Activated CD4-positive, alpha-beta T cell treated with anti-CD3 and anti-CD28 coated beads for 24 hours (primary cell): ENCODE results near the gene PPIL1.

Source experiments
- DNase-seq, 2 donors: peaks; one replicate each; pipeline ENCODE4 v3.0.0-alpha.2; 2020; ENCODE audit warnings: low read depth in 2 of 2

Gene PPIL1

DNA sequence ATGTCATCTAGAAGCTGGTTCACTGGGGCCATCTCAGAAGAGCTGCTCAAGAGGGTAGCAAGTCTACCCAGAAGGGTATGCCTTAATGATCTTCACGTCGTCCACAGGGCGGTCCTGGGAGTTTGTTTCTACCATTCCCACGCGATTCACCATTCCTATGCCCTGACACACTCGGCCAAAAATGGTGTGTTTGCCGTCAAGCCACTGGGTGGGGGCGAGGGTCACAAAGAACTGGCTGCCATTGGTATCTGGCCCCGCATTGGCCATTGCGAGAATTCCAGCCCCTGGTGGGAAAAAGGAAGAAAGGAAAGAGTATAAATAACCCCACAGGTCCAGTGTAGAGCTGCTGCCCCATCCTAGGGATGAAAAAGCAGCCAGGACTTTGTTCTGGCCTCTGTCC lies 18.9 kb downstream of the PPIL1 start:
- DNase-seq = no peak

DNA sequence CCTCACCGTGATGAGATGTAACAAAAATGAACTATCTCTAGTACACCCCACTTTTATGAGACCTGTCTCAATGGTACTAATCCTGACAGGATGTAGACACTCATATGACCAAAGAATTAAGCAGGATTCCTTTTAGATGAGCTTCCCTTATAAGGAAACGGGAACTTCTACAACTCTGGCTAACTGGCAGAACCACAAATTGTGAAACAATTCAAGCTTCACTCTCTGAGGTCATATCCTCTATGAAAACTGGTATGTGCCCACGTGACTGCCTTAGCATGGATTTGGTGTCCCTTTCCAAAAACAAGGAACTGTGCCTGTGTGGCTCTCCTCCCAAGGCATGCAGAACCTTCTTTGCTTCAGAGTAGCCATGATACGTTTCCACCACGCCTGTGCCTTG lies 21.3 kb downstream of the PPIL1 start:
- no peak for DNase-seq

DNA sequence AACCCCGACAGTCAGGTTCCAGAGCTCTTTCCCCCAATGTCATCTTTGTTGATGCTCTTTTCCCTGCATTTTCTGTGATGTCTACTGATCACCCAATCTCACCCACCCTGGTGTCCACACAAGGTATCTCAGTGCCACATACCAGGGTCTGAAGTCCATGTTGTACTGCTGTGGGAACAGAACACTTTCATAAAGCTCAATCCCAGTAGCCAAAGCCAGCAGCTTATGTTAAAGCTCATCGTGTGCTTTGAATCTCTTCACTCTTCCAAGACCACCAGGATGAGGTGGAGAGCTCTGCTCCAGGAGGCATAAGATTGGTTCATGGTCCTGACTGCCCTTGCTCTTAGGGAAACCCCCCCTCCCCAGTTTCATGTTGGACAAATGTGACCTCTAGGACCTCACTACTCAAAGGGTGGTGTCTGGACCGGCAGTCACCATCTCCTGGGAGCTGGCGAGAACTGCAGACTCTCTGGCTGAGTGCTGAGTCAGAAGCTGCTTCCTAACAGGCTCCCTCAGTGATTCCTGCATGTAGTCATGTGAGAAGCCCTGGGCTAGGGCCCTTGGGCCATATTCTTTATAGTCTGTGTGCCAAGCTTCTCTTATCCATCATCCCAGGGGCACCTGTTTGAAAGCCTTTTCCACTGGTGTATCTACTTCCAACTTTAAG lies 22.0 kb downstream of the PPIL1 start:
- DNase-seq = no peak

DNA sequence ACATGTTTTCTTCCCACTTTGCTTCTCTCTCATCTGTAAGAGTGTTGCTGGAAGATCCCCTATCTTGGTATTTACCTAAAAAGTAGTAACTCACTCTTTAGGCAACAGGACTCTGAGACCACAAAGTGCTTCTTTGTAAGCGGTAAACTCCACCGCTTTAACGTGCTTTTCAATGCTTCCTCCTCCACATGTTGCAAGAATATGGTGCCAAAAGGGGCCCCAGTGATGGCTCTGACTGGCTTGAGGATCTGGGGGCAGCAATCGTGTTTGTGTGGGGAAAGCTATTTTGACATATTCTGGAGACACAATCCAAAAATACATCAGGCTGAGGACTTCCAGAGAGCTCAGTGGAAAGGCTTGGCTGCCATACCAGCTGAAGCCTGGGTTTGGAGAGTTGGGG lies 23.0 kb downstream of the PPIL1 start:
- DNase-seq = no peak

DNA sequence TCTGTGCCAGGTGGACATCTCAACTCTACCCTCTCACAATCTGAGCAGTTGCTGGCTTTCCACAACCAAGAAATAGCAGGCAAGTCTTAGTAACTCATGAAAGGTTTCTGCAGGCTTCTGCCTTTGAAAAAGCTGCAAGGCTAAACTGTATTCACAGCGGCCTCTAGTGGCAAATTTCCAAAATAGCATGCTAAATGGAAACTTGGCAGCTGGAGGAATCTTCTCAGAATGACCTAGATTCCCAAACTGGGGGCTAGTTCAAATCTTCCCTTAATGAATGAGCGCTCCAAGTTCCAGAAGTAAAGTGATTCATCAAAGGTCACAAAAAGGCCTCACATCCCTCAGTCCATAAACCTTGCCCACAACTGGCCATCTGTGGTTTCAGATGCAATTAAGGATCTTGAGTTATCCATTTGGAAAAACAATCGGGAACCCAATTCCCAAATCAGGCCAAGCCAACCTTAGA lies 23.4 kb downstream of the PPIL1 start:
- DNase-seq = no peak

DNA sequence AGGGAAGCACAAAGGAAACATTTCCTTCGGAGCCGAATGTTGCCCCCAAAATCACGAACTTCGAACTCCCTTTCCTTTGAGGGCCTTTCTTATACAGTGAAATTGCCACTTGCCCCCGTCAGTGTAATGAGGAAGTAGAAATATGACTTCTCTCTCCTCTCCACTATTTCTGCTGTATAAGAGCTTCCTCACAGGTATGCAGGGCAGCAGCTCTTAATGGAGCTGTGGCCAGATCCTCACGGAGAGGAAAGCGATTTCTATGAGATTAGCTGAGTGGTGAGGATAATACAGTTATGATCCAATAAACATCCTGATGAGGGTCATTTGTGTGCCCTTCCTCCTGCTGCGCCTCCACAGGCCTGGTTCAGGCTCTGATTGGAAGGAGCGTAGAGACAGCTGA lies 24.6 kb downstream of the PPIL1 start:
- no peak for DNase-seq

DNA sequence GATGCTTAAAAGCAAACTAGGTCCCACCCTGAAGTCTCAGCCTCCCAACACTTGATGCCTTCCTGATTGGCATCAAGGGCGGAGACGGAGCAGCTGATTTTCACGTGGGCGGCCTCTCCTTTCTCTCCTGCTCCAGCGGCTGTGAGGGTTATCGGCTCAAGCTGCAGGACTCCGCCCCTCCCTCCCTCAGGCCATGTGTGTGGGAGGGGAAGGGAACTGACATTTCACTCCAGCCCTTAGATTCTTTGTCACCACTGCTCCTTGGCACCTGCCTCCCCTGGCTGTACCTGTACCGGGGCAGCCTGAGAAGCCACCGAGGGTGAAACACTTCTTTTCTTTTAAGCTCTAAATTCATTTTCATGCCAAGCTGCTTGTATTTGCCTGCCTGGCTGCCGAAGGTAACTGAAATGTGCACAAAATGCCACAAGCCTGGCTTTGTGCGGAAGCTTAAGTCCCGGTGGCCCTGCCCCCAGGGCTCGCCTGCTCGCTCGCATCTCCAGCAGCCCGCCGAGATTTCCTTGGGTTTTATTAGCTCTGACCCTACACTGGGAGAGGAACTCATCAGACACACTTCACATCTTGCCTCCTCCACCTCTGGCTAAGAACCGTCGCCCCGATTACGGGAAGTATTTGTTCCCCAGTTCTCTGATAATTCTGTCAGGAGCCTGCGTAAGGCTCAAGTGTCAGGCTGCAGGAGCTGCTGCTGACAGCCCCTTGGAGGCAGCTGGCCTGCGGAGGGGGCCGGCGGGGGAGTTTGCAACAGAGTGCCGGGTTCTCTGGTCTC lies 25.8 kb downstream of the PPIL1 start:
- DNase-seq = no peak

DNA sequence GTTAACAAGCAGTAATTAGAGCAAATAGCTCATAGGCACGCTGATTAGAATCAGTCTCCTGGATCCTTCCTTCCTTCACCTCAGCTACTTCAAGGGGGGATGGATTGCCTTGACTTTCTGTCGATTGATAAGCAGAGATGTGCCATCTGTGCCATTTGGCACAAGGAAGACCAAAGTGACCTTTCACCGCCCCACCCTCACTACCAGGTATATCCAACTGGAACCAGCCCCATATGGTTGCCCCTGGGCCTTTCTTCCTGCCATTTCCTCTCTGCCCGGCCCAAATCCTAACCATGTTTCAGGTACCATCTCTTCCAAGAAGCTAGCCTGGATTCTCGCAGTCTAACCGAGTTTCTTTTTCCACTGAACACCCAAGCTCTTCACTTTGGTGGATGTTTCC lies 26.6 kb downstream of the PPIL1 start:
- no peak for DNase-seq

DNA sequence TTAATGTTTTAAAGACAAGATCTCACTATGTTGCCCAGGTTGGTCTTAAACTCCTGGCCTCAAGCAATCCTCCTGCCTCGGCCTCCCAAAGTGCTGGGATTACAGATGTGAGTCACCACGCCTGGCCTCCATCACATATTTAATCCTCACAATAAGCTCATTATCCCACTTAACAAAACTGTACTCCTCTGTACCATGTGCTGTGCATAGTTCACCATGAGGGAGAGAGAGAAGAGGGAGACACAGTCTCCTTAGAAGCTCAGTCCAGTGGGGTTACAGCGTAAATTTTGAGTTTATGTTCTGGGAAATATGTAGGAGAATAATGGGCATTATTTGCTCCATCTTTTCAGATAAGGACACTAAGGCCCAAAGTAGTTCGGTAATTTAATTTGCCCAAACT lies 27.5 kb downstream of the PPIL1 start:
- DNase-seq = no peak

DNA sequence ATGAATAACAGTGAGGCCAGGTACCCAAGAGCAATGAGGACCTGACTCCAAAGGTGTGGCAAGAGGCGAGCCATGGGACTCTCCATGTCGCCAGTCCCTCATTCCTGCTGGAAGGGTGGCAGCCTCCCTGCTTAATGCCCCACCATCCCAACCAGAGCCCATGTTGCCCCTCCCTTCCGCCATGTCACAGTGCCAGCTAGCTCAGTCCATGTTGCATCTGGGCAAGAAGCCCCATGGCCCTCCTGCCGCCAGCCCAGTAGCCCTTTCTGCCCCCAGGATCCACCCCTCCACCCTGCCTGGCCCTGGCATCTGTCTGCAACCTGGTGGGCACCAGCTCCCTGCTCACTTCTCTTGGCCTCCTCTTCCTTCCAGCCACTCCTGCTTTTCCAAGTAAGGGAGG lies 29.4 kb downstream of the PPIL1 start:
- DNase-seq = no peak

DNA sequence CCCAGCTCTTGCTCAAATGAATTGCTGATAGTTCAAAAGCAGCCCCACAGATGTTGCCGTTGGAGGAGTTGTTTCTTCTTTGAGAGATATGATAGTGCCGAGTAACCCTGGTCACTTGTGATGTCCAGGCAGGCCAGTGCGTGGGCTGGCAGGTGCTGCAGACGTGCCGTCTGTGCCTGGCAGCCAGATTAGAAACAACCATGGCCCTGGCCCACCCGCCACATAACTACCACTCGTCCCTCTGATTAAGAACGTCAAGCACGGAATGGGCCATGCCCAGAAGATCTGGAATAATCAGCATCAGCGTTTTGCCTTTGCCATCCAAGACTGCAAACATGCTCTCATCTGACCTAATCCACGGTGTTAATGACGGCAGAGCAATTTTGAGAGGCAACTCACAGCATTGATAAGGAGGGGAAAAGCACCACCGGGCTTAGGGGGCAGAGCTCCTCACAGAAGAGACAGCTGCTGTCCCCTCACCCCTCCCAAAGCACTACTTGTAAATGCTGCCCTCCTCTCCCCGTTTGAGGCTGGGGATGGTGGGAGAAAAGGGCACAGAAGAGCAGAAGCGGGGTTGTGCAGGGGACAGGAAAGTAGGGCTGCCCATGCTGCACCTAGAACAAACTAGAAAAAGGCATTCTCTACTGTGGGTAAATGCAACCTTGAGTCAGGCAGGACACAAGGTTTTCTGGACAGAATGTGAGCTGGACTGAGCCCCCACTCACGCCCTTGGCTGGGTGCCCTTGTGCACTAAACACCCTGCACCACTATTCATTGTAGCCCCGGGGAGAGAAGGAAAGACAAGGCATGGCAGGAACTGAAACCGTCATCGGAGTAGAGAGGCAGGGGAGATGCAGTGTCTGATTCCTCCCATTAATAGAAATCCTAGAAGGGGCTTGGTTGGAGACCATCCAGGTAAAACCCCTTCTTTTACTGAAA lies 30.1 kb downstream of the PPIL1 start:
- no peak for DNase-seq

DNA sequence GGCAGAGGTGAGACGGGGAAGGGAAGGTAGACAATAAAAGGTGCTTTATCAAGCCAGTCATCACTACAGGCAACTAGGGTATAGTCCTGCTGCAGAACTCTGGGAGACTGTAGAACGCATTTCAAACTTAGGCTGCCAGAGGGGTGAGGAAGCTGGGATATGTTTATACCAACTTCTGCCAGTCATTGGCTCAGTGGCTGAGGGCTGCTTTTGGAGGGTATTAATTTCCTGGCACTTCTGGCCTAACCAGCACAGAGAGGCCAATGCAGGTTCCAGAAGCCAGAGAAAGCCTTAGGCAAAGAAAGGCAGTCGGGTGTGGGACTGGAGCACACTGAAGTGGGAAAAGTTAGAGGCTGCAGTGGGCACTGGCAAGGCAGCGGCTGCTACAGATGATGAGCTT lies 31.4 kb downstream of the PPIL1 start:
- DNase-seq = no peak

DNA sequence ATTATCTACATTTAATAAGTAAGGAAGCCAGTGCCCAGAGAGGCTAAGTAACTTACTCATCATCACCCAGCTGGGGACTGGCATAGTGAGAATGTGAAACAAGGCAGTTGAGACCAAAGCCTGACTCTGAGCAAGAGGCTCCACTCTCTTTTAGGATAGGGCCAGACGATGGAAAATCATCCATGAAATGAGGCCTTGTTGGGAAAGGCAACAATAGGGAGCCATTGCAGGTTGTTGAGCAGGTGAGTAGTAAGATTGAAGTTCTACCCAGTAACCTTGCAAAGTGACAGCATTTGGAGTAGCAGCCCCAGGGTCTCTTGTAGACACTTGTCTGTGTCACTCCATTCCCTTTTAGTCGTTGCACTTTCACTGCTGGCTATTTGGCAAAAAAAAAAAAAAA lies 32.8 kb downstream of the PPIL1 start:
- DNase-seq = no peak

DNA sequence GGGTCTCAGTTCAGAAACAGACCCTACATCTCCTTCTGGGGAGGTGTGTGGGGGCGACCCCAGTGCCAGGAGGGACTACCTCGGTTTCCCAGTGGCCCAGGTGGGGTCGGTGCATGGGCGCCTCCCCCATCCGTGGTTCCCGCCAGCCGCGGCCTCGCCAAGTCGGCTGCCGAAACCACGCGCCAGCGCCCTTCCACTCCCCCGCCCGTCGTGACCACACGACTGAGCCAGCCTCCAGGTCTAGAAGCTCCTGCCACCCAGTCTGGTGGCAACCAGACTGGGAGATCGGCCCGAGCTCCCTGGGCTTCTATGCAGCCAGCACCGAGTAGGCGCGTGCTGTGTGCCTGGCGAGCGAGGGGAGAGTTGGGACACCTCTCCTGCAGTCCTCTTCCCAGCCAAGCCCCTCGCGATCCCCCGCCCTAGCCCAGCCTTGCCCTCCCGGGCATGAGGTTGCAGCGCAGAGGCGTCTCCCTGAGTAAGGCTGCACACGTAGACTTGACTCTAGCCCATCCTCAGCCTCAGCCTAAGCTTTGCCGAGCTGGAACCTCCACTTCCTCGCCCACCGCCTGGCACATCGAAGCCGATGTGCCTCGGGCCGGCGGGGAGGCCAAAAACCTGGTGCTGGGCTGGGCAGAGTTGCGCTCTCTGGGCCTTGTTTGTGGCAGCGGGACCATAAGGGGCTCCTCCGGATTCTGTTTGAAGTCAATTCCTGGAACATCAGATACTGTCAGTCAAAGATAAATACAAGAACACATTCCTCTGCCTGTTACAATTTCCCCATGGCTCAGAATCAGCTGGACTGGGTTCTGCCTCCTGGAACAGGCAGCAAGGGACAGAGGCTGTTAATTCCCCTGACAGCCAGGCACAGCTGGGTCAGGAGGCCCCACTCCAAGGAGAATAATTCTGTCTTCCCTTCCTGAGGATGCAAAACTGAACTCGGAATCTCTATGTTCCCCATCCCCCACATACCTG lies 33.9 kb downstream of the PPIL1 start:
- no peak for DNase-seq

DNA sequence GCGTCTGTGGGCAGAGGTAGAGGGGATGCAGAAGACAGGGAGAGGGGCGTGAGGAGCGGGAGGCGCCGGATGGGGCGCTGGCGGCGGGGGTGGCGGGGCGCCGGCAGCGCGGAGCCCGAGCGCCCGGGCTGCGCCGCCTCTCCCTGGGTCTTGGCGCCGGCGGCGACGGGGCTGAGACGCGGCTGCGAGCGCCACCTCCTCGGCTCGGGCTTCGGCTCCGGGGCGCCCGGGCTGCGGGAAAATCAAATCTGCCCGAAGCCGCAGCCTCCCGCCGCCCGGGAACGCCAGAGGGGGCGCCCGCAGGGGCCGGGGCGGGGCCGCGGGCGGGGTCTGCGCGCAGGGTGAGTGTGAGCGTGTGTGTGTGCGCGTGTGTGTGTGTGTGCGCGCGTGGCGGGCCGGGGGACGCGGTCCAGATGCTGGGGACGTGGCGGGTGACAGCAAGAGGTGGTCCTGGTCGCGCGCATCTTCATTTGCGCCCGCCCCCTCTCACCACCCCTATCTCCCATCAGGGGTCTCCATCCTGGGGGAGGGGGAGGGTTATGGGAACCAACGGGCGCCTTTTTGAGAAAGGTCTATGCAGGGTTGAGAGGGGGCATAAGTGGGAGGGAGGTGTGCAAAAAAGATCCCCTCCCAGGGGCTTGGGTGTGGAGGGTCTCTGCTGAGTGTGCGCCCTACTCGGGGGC lies 34.7 kb downstream of the PPIL1 start:
- peak in 1 of 2 donors; percentile 31 for DNase-seq

DNA sequence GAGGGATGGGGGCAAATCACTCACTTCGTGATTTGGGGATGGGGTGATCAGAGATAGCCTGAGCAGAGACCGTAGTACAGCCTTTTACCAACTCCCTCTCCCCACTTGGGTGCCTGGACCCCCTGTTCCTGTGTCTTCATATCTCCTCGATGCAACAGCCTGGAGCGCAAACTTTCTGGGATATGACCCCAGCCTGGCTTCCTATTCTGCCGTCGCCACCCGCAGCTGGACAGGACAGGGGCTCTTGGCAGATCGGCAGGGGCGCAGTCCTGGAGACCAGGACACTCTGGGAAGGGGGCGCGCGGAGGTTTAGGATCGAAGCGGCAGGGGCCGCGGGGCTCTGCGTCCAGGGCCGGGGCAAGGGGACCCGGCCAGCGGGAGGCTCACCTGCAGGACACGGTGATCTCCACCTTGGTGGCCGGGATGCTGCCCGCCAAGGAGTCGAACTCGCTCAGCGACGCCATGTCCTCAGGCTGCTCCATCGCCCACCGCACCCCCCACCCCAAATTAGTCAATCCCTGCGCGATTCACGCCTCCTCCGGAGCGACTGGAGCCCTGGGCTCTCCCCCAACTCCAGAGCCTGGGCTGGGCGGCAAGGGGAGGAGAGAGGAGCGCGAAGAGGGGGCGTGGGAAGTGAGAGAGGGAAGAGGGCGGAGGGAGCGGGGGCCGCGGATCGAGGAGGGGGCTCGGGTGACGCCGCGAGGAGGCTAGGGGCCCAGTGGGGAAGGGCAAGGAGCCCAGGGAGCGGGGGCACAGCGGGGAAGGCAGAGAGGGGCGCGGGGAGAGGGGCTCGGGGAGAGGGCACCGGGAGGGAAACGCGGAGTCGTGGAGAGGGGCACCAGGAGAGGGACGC lies 35.5 kb downstream of the PPIL1 start, which contains the start of gene CPNE5:
Gene CPNE5 (minus strand): TSS at position 549 of the 853 bp plus-strand sequence. CDS start 67 bp downstream, at position 482.
- DNase-seq = no peak

DNA sequence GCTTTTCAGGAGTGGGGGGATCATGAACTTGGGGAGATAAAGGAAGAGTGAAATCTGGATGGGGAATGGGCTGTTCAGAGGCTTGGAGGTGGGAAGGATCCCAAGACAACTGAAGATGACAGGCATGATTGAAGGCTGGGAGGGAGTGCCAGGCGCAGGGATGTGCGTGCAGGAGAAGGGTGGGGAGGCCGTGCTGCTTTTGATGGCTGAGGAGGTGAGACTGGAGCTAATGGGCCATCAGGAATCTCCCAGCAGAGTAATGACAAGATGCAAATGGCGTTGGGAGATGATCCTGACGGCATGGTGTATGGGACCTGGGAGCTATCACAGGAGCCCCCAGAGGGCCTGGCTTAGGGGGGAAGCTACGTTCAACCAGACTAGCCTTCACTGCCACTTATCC lies 36.9 kb downstream of the PPIL1 start:
- no peak for DNase-seq

DNA sequence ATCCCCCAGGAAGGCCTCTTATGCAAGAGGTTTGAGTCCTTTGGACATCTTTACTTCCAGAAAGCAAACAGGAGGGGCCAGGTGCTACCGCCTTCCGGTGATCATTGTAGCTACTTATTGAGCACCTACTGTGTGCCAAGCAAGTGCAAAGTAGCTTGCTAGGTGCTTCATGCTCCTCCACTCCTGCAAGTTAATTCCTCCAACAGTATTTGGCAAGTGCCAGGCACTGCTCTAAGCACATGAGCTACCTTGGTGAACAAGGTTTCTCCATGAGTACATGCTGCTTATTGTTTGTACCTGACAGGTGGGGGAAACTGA lies 37.6 kb downstream of the PPIL1 start:
- no peak for DNase-seq

DNA sequence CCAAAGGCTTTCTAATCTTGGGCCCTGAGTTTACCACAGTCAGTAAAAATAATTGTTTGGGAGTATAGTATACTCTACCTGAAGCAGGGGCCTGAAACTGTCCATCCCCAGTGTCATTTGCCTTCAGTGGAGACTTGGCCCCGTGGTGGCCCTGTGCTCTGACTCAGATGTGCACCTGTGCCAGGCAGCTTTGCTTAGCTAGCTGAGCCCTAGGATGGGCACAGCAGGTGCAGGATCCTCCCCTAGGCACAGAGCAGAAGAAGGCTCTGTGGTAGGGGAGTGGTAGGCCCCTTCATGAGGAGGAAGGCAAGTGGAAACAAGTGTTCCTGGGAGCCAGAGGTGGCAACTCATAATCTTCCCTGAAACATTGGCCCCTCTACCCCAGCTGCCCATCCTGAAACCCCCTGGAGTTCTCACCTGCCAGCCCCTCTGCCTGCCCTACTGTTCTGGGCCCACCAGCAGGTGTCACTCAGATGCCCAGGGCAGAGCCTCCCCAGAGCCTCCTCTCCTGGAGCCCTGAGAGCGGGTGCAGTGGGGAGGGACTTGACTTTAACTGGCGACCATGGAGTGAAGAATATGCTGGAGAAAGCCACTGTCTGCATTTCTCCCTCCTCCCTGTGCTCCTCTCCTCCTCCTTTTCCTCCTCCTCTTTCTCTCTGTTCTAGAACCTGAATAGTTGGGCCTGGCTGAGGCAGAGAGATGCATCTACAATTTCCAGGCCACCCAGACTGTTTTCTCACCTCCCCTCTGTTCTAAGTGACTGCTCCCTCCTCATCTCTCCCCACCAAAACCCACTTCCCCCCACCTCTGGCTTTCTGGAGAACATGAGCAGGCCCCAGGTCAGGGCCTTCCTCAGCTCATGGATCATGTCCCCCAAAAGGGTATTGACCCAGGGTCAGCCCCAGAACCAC lies 38.2 kb downstream of the PPIL1 start:
- no peak for DNase-seq
